Thyroid gland (tissue), 4 donors: ENCODE results near the gene BACH2.

Experiments
- CTCF ChIP-seq, 6 experiments: fragments of 200-600 bp in 3 of 6; fragments of 450-650 bp in 3 of 6; sonication (generic) in 3 of 6; IDR thresholded peaks; one replicate each; pipeline ENCODE4 v1.5.1; 2016 to 2019; ENCODE audit warnings: antibody characterized with exemption in 6 of 6, mild to moderate bottlenecking in 2 of 6, inconsistent platforms in 1 of 6, moderate library complexity in 1 of 6
- POLR2A ChIP-seq, 2 donors: fragments of 450-650 bp; IDR thresholded peaks; one replicate each; pipeline ENCODE4 v1.6.1; 2017; ENCODE audit warnings: antibody characterized with exemption in 2 of 2, mild to moderate bottlenecking in 2 of 2, moderate library complexity in 1 of 2

GRCh38 chr6:90083891-90084290 lies 212.8 kb downstream of the BACH2 start:
- TF ChIP-seq CTCF (IDR thresholded peaks at IDR 0.05): no peak
- no peak for TF ChIP-seq POLR2A (IDR thresholded peaks at IDR 0.05)
